Brain microvascular endothelial cell (primary cell): Measurements from ENCODE around the gene OR6C76.
"Not testable (repeated sequence)": the region's sequence is repeated elsewhere in the genome, so short reads cannot be mapped to it uniquely, and the experiment has no call there.

Source experiments
- DNase-seq: peaks from one replicate; pipeline ENCODE4 v3.0.0-alpha.2; 2020
- H3K27ac ChIP-seq: fragments of 250-450 bp; sonication (Bioruptor Pico); 2 replicates; pipeline ENCODE4 v1.5.1; 2020; ENCODE audit warnings: mild to moderate bottlenecking, moderate library complexity
- H3K27me3 ChIP-seq: fragments of 250-450 bp; sonication (Bioruptor Pico); replicated peaks from 2 replicates; pipeline ENCODE4 v1.5.1; 2020; ENCODE audit warnings: mild to moderate bottlenecking
- H3K36me3 ChIP-seq: fragments of 250-450 bp; sonication (Bioruptor Pico); replicated peaks from 2 replicates; pipeline ENCODE4 v1.5.1; 2020; ENCODE audit warnings: mild to moderate bottlenecking
- H3K4me3 ChIP-seq: 2 replicates; pipeline ENCODE4 v1.5.1; 2011; ENCODE audit warnings: low read depth, mild to moderate bottlenecking, control low read depth, low read length, moderate library complexity
- CTCF ChIP-seq: IDR thresholded peaks from 2 replicates; pipeline ENCODE4 v1.5.1; 2011; ENCODE audit warnings: low read depth, mild to moderate bottlenecking, moderate library complexity, low read length, control low read depth, inconsistent platforms; ENCODE audit errors: missing control alignments
- in situ Hi-C: cut with HindIII; loops from 2 replicates; pipeline ENCODE4 v1.10.0; 2017; ENCODE audit warnings: low sequenced_read_pairs, low pct_ligation_motif_present

OR6C76 gene

GRCh38 chr12:55407866-55408265, 18.2 kb upstream of the OR6C76 start:
- Histone ChIP-seq H3K27ac (no peak overlapping the region), H3K27me3 (no peaks in the 10 kb centered on the region)

DNA sequence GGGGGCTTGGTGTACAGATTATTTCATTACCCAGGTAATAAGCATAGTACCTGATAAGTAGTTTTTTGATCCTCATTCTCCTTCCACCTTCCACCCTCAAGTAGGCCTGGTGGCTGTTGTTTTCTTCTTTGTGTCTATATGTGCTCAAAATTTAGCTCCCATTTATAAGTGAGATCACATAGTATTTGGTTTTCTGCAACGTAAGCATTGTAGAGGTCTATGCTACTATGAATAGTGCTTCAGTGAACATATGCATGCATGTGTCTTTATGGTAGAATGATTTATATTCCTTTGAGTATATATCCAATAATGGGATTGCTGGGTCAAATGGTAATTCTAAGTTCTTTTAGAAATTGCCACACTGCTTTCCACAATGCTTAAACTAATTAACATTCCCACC, 16.9 kb upstream of the OR6C76 start:
- H3K27ac ChIP-seq, H3K4me3 ChIP-seq, DNase-seq, H3K36me3 ChIP-seq, in situ Hi-C loops, H3K27me3 ChIP-seq: not testable (repeated sequence)

More at GRCh38 chr12:55407866-55408265, 18.2 kb upstream of the OR6C76 start:
- Histone ChIP-seq H3K4me3 (no peak overlapping the region), H3K36me3 (no peaks in the 10 kb centered on the region)
- TF ChIP-seq CTCF = no peak
- in situ Hi-C loops = no loop called here
- DNase-seq = no peak

- DNase-seq, H3K4me3 ChIP-seq, H3K36me3 ChIP-seq, H3K27ac ChIP-seq, in situ Hi-C loops, H3K27me3 ChIP-seq: not testable (repeated sequence)
These were observed 13.9 kb upstream of the OR6C76 start for GRCh38 chr12:55412138-55412537.

DNA sequence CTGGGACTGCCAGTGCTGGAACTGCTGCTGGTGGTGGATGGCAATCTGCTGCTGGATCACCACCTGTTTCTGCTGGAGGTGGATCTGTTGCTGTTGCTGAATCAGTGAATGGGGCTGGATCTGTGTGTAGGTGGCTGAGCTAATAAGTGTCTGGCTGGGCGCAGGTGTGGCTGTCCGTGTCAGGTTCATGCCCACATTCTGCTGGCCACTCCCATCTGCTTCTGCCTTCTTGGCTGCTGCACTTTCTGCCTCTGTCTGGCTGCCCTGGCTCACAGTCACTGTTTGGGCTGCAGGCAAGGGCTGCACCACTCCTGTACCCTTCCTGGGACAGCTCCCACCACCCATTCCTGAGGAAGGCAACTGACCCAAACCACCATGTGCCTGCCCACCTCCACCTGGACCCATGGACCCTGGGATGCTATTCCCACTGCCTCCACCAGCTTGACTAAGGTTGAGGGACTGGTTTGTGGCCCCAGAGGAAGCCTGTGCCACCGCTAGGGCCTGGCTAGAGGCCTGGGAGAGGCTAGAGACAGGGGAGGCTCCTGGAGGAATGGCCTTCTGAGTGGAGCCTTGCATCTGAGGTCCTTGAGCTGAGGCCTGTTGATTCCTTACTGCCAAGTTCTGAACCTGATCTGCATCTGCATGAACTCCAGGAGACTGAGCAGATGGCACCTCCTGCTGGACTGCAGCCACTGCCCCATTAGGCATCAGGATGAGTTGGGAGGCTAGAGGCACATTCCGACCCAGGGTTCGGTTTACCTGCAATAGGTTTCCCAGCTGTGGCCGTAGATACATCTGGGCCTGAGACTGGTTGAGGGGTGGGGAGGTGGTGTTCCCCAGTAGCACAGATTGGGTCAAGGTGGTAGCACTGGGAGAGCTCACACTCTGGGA, 12.3 kb upstream of the OR6C76 start:
- H3K4me3 ChIP-seq, H3K27ac ChIP-seq, H3K36me3 ChIP-seq, in situ Hi-C loops, DNase-seq, H3K27me3 ChIP-seq: not testable (repeated sequence)

- H3K27me3 ChIP-seq, H3K27ac ChIP-seq, DNase-seq, H3K4me3 ChIP-seq, H3K36me3 ChIP-seq, in situ Hi-C loops: not testable (repeated sequence)
These were observed 11.6 kb upstream of the OR6C76 start for GRCh38 chr12:55414396-55414823.

GRCh38 chr12:55414889-55415288, 11.2 kb upstream of the OR6C76 start:
- DNase-seq, H3K36me3 ChIP-seq, H3K27ac ChIP-seq, H3K4me3 ChIP-seq, in situ Hi-C loops, H3K27me3 ChIP-seq: not testable (repeated sequence)

- H3K4me3 ChIP-seq = no peak overlapping the region
- in situ Hi-C loops = no loop called here
- TF ChIP-seq CTCF = no peak
- H3K27me3 ChIP-seq = no peaks in the 10 kb centered on the region
- no peak for DNase-seq
- no peaks in the 10 kb centered on the region for H3K36me3 ChIP-seq
- H3K27ac ChIP-seq = no peak overlapping the region
These were observed 9.1 kb upstream of the OR6C76 start for GRCh38 chr12:55416961-55417360.

GRCh38 chr12:55420307-55420962, 5.6 kb upstream of the OR6C76 start:
- in situ Hi-C loops = no loop called here
- H3K27me3 ChIP-seq = no peaks in the 10 kb centered on the region
- no peaks in the 10 kb centered on the region for H3K36me3 ChIP-seq
- TF ChIP-seq CTCF = no peak
- no peak for DNase-seq
- H3K4me3 ChIP-seq = no peak overlapping the region
- no peak overlapping the region for H3K27ac ChIP-seq
